ENCODE data around the gene ABCC8. TPM values are rescaled to one million over a fixed set of nuclear protein-coding genes. Genes with fewer than 3 reads are reported as not detected.

ABCC8 gene
- total and polyA plus RNA-seq, 2 donors from 2014 or later = 1.3 to 3.2 TPM

GRCh38 chr11:17402486-17402885, 74.2 kb downstream of the ABCC8 start:
- H3K27ac ChIP-seq (ENCODE audit: low read depth in 2 of 2, low read length in 2 of 2) = no peak overlapping the region
- H3K27me3 ChIP-seq (ENCODE audit: control insufficient read depth, insufficient read depth, low read length) = no peaks in the 10 kb centered on the region
- FAIRE-seq (no peak), DNase-seq (peak in 1 of 5 donors; percentile 51)
- no peaks in the 10 kb centered on the region for H3K9me3 ChIP-seq (ENCODE audit: control insufficient read depth in 2 of 3, insufficient read depth in 1 of 3, low read length in 3 of 3)
- intact Hi-C loops (cut with DNase I) = no loop called here
- no peaks in the 10 kb centered on the region for H3K36me3 ChIP-seq (ENCODE audit: control insufficient read depth in 2 of 3, insufficient read depth in 3 of 3, low read length in 3 of 3)
- H3K4me3 ChIP-seq (ENCODE audit: low read length in 3 of 3) = no peak overlapping the region
- TF ChIP-seq CTCF (IDR thresholded peaks at IDR 0.05; ENCODE audit: borderline replicate concordance, extremely low read depth, insufficient read depth) = no peak
- peaks cover 0 to 11% (median 0%) of the 10 kb centered on the region in 3 donors for H3K4me1 ChIP-seq (ENCODE audit: control insufficient read depth in 2 of 3, insufficient read depth in 2 of 3, low read depth in 1 of 3, low read length in 3 of 3)
- H3K9ac ChIP-seq (ENCODE audit: low read length in 3 of 3) = no peak overlapping the region

GRCh38 chr11:17401841-17402240, 74.8 kb downstream of the ABCC8 start:
- Histone ChIP-seq H3K9ac (ENCODE audit: low read length in 3 of 3) (no peak overlapping the region), H3K4me1 (ENCODE audit: control insufficient read depth in 2 of 3, insufficient read depth in 2 of 3, low read depth in 1 of 3, low read length in 3 of 3) (peaks cover 0 to 10% (median 0%) of the 10 kb centered on the region in 3 donors), H3K36me3 (ENCODE audit: control insufficient read depth in 2 of 3, insufficient read depth in 3 of 3, low read length in 3 of 3) (no peaks in the 10 kb centered on the region), H3K27ac (ENCODE audit: low read depth in 2 of 2, low read length in 2 of 2) (no peak overlapping the region), H3K27me3 (ENCODE audit: control insufficient read depth, insufficient read depth, low read length) (no peaks in the 10 kb centered on the region), H3K4me3 (ENCODE audit: low read length in 3 of 3) (no peak overlapping the region), H3K9me3 (ENCODE audit: control insufficient read depth in 2 of 3, insufficient read depth in 1 of 3, low read length in 3 of 3) (no peaks in the 10 kb centered on the region)
- no peak for DNase-seq
- FAIRE-seq = no peak
- intact Hi-C loops (cut with DNase I) = no loop called here
- no peak for TF ChIP-seq CTCF (IDR thresholded peaks at IDR 0.05; ENCODE audit: borderline replicate concordance, extremely low read depth, insufficient read depth)

GRCh38 chr11:17401316-17401715, 75.3 kb downstream of the ABCC8 start:
- peaks cover 0 to 5% (median 0%) of the 10 kb centered on the region in 3 donors for H3K4me1 ChIP-seq (ENCODE audit: control insufficient read depth in 2 of 3, insufficient read depth in 2 of 3, low read depth in 1 of 3, low read length in 3 of 3)
- H3K9me3 ChIP-seq (ENCODE audit: control insufficient read depth in 2 of 3, insufficient read depth in 1 of 3, low read length in 3 of 3) = no peaks in the 10 kb centered on the region
- no peaks in the 10 kb centered on the region for H3K27me3 ChIP-seq (ENCODE audit: control insufficient read depth, insufficient read depth, low read length)
- no peak overlapping the region for H3K27ac ChIP-seq (ENCODE audit: low read depth in 2 of 2, low read length in 2 of 2)
- H3K9ac ChIP-seq (ENCODE audit: low read length in 3 of 3) = no peak overlapping the region
- FAIRE-seq (no peak), DNase-seq (peak in 1 of 5 donors; percentile 22)
- H3K4me3 ChIP-seq (ENCODE audit: low read length in 3 of 3) = no peak overlapping the region
- intact Hi-C loops (cut with DNase I) = no loop called here
- no peak for TF ChIP-seq CTCF (IDR thresholded peaks at IDR 0.05; ENCODE audit: borderline replicate concordance, extremely low read depth, insufficient read depth)
- no peaks in the 10 kb centered on the region for H3K36me3 ChIP-seq (ENCODE audit: control insufficient read depth in 2 of 3, insufficient read depth in 3 of 3, low read length in 3 of 3)

Data from kidney (tissue), 14 donors.